Neural crest cell (in vitro differentiated cells): Measurements from ENCODE around the gene NPY4R. TPM values are rescaled to one million over a fixed set of nuclear protein-coding genes. Genes with fewer than 3 reads are reported as not detected.
"Not testable (repeated sequence)": the region's sequence is repeated elsewhere in the genome, so short reads cannot be mapped to it uniquely, and the experiment has no call there.

Experiments
- DNase-seq: peaks from one replicate; pipeline ENCODE4 v3.0.0; 2021; ENCODE audit warnings: low read depth, mixed read lengths, low spot score
- H3K27ac Mint-ChIP-seq: one replicate; pipeline ENCODE4 v1.8.0; 2021; ENCODE audit warnings: mild to moderate bottlenecking, mixed read lengths; ENCODE audit not compliant: unreplicated experiment
- H3K27me3 Mint-ChIP-seq: 2 replicates; pipeline ENCODE4 v1.8.0; 2021; ENCODE audit warnings: low read depth, mild to moderate bottlenecking, mixed read lengths
- H3K36me3 Mint-ChIP-seq: 2 replicates; pipeline ENCODE4 v1.8.0; 2021; ENCODE audit warnings: low read depth, mild to moderate bottlenecking, mixed read lengths
- H3K4me1 Mint-ChIP-seq: 2 replicates; pipeline ENCODE4 v1.8.0; 2021; ENCODE audit warnings: mixed read lengths
- H3K4me3 Mint-ChIP-seq: one replicate; pipeline ENCODE4 v1.8.0; 2021; ENCODE audit warnings: mild to moderate bottlenecking, mixed read lengths
- H3K9me3 Mint-ChIP-seq: 2 replicates; pipeline ENCODE4 v1.8.0; 2021; ENCODE audit warnings: mixed read lengths
- total RNA-seq: library from RNA; stranded (reverse); gene quantifications from 2 replicates; pipeline ENCODE4 v1.2.1, GENCODE V29; 2021

NPY4R gene
- total RNA-seq, 1 donor from 2014 or later = not detected

GRCh38 chr10:46451365-46451764 is 14.4 kb downstream of the NPY4R start:
- not testable (repeated sequence) for H3K4me3 Mint-ChIP-seq, H3K36me3 Mint-ChIP-seq, H3K4me1 Mint-ChIP-seq, H3K27me3 Mint-ChIP-seq, H3K27ac Mint-ChIP-seq, DNase-seq, H3K9me3 Mint-ChIP-seq

- not testable (repeated sequence) for H3K4me1 Mint-ChIP-seq, H3K36me3 Mint-ChIP-seq, H3K9me3 Mint-ChIP-seq, DNase-seq, H3K4me3 Mint-ChIP-seq, H3K27me3 Mint-ChIP-seq
- H3K27ac Mint-ChIP-seq = peak overlapping the region; percentile 62
These were observed 14.9 kb downstream of the NPY4R start for GRCh38 chr10:46450829-46451228.

GRCh38 chr10:46447439-46447838 is 18.3 kb downstream of the NPY4R start:
- not testable (repeated sequence) for H3K36me3 Mint-ChIP-seq, H3K27ac Mint-ChIP-seq, H3K27me3 Mint-ChIP-seq, DNase-seq, H3K4me3 Mint-ChIP-seq, H3K9me3 Mint-ChIP-seq, H3K4me1 Mint-ChIP-seq

GRCh38 chr10:46445389-46446122 is 20.2 kb downstream of the NPY4R start:
- H3K36me3 Mint-ChIP-seq, DNase-seq, H3K9me3 Mint-ChIP-seq, H3K27me3 Mint-ChIP-seq, H3K4me1 Mint-ChIP-seq, H3K4me3 Mint-ChIP-seq, H3K27ac Mint-ChIP-seq: not testable (repeated sequence)

- not testable (repeated sequence) for H3K9me3 Mint-ChIP-seq, H3K27ac Mint-ChIP-seq, H3K36me3 Mint-ChIP-seq, H3K4me3 Mint-ChIP-seq, DNase-seq, H3K4me1 Mint-ChIP-seq, H3K27me3 Mint-ChIP-seq
These were observed 22.3 kb downstream of the NPY4R start for GRCh38 chr10:46443422-46443821.

- H3K9me3 Mint-ChIP-seq, DNase-seq: not testable (repeated sequence)
These were observed 23.0 kb downstream of the NPY4R start for GRCh38 chr10:46442706-46443275.

GRCh38 chr10:46441837-46442278 is 23.9 kb downstream of the NPY4R start:
- H3K27me3 Mint-ChIP-seq, H3K36me3 Mint-ChIP-seq: not testable (repeated sequence)

More at GRCh38 chr10:46442706-46443275, 23.0 kb downstream of the NPY4R start:
- not testable (repeated sequence) for H3K27me3 Mint-ChIP-seq, H3K36me3 Mint-ChIP-seq, H3K27ac Mint-ChIP-seq, H3K4me1 Mint-ChIP-seq, H3K4me3 Mint-ChIP-seq

GRCh38 chr10:46440942-46441341 is 24.8 kb downstream of the NPY4R start:
- H3K4me1 Mint-ChIP-seq, H3K27ac Mint-ChIP-seq, H3K9me3 Mint-ChIP-seq, H3K36me3 Mint-ChIP-seq, H3K27me3 Mint-ChIP-seq, H3K4me3 Mint-ChIP-seq, DNase-seq: not testable (repeated sequence)

More at GRCh38 chr10:46441837-46442278, 23.9 kb downstream of the NPY4R start:
- DNase-seq, H3K4me3 Mint-ChIP-seq, H3K4me1 Mint-ChIP-seq, H3K27ac Mint-ChIP-seq, H3K9me3 Mint-ChIP-seq: not testable (repeated sequence)

- H3K4me1 Mint-ChIP-seq, H3K4me3 Mint-ChIP-seq, H3K36me3 Mint-ChIP-seq, DNase-seq, H3K27me3 Mint-ChIP-seq, H3K27ac Mint-ChIP-seq, H3K9me3 Mint-ChIP-seq: not testable (repeated sequence)
These were observed 42.2 kb downstream of the NPY4R start for GRCh38 chr10:46423550-46423949.

GRCh38 chr10:46419570-46420379 is 46.0 kb downstream of the NPY4R start:
- DNase-seq, H3K4me3 Mint-ChIP-seq, H3K36me3 Mint-ChIP-seq, H3K9me3 Mint-ChIP-seq, H3K27ac Mint-ChIP-seq, H3K4me1 Mint-ChIP-seq, H3K27me3 Mint-ChIP-seq: not testable (repeated sequence)

GRCh38 chr10:46418283-46418682 is 47.5 kb downstream of the NPY4R start:
- not testable (repeated sequence) for H3K4me1 Mint-ChIP-seq, DNase-seq, H3K27ac Mint-ChIP-seq, H3K9me3 Mint-ChIP-seq, H3K27me3 Mint-ChIP-seq, H3K4me3 Mint-ChIP-seq, H3K36me3 Mint-ChIP-seq

GRCh38 chr10:46415291-46415690 is 50.5 kb downstream of the NPY4R start:
- H3K27me3 Mint-ChIP-seq, H3K4me3 Mint-ChIP-seq, DNase-seq, H3K9me3 Mint-ChIP-seq, H3K4me1 Mint-ChIP-seq, H3K27ac Mint-ChIP-seq, H3K36me3 Mint-ChIP-seq: not testable (repeated sequence)

GRCh38 chr10:46412665-46413064 is 53.1 kb downstream of the NPY4R start:
- H3K27ac Mint-ChIP-seq, H3K4me1 Mint-ChIP-seq, H3K27me3 Mint-ChIP-seq, DNase-seq, H3K36me3 Mint-ChIP-seq, H3K4me3 Mint-ChIP-seq, H3K9me3 Mint-ChIP-seq: not testable (repeated sequence)
